K562 (cell line): ENCODE data around the gene SAV1. TPM values are rescaled to one million over a fixed set of nuclear protein-coding genes. Genes with fewer than 3 reads are reported as not detected.

Experiments used
- CREB1 ChIP-seq, 2 experiments: sonication (generic) in 1 of 2; formaldehyde crosslinking in 1 of 2; IDR thresholded peaks; 2 replicates each; pipeline versions ENCODE4 v1.6.1 to v1.8.0; 2012 to 2022; ENCODE audit warnings: inconsistent platforms in 1 of 2, mild to moderate bottlenecking in 1 of 2, missing genetic modification reagents in 1 of 2, moderate library complexity in 1 of 2
- CTBP1 ChIP-seq: fragments of 450-650 bp; IDR thresholded peaks from 2 replicates; pipeline ENCODE4 v1.6.1; 2016; ENCODE audit warnings: borderline replicate concordance
- DACH1 ChIP-seq: fragments of 450-650 bp; IDR thresholded peaks from 2 replicates; pipeline ENCODE4 v1.6.1; 2018; ENCODE audit not compliant: partially characterized antibody
- FOXK2 ChIP-seq, 2 experiments: fragments of 450-650 bp; IDR thresholded peaks in 1 of 2; conservative IDR thresholded peaks in 1 of 2; 2 replicates each; pipeline ENCODE4 v1.6.1; 2016; ENCODE audit warnings: low read depth in 2 of 2, mild to moderate bottlenecking in 1 of 2
- GTF2A2 ChIP-seq: IDR thresholded peaks from 2 replicates; pipeline ENCODE4 v1.6.1; 2016; ENCODE audit warnings: mild to moderate bottlenecking, missing genetic modification characterization, missing compliant biosample characterization
- HOXB6 ChIP-seq: fragments of 250-450 bp; sonication (Bioruptor Pico); IDR thresholded peaks from 2 replicates; pipeline ENCODE4 v1.5.1; 2022; ENCODE audit warnings: mild to moderate bottlenecking, borderline replicate concordance
- JUND ChIP-seq, 2 experiments: IDR thresholded peaks; 2 replicates in 1 of 2; 3 replicates in 1 of 2; pipeline ENCODE4 v1.6.1; 2011; ENCODE audit warnings: borderline replicate concordance in 2 of 2, low read depth in 2 of 2, low read length in 2 of 2, improper control_type of control experiment in 1 of 2, missing biosample characterization in 1 of 2, missing genetic modification characterization in 1 of 2, missing genetic modification reagents in 1 of 2
- PHF8 ChIP-seq: fragments of 200-600 bp; sonication (generic); IDR thresholded peaks from 2 replicates; pipeline ENCODE4 v1.6.1; 2012; ENCODE audit warnings: mixed run types, mild to moderate bottlenecking, inconsistent platforms, low read length, moderate library complexity, borderline replicate concordance
- TAF1 ChIP-seq: IDR thresholded peaks from 2 replicates; pipeline ENCODE4 v1.6.1; 2011; ENCODE audit warnings: mild to moderate bottlenecking, low read length, moderate library complexity; ENCODE audit not compliant: insufficient read depth, control insufficient read depth, severe bottlenecking; ENCODE audit errors: extremely low read depth
- ZNF583 ChIP-seq: fragments of 250-450 bp; sonication (Bioruptor Pico); IDR thresholded peaks from 2 replicates; pipeline ENCODE4 v1.4.0; 2020
- ZNF589 ChIP-seq: fragments of 200-800 bp; sonication (Bioruptor generic); IDR thresholded peaks from 2 replicates; pipeline ENCODE4 v1.6.1; 2016; ENCODE audit warnings: low read depth, missing genetic modification characterization, missing compliant biosample characterization
- polyA plus RNA-seq, 8 experiments: library from polyadenylated mRNA; depleted of rRNA in 4 of 8; stranded (reverse) in 5 of 8; unstranded in 3 of 8; fragments of >200 nt; fragmentation: Nextera tagmentation in 2 of 8; fragmentation: Illumina TruSeq in 1 of 8; extraction: Ambion mirVana in 2 of 8; extraction: Trizol in 1 of 8; gene quantifications; 2 replicates each; pipeline versions ENCODE4 v1.2.1 to v1.2.3, GENCODE V29; 2011 to 2014; ENCODE audit warnings: inconsistent platforms in 1 of 8, missing spikeins in 1 of 8
- total RNA-seq, 7 experiments: library from RNA; depleted of rRNA in 6 of 7; stranded (reverse); fragments of >200 nt in 6 of 7; fragmentation: Illumina TruSeq in 2 of 7; extraction: Trizol in 2 of 7; gene quantifications; 2 replicates each; pipeline versions ENCODE4 v1.2.1 to v1.2.3, GENCODE V29; 2011 to 2021; ENCODE audit warnings: low replicate concordance in 1 of 7
- TF ChIP-seq, protein P1 (sequence below): sonication (generic); formaldehyde crosslinking; IDR thresholded peaks from 2 replicates; pipeline ENCODE4 v1.8.1; 2022; ENCODE audit warnings: missing genetic modification reagents
- TF ChIP-seq, protein P2 (sequence below), 2 experiments: fragments of 450-650 bp in 1 of 2; sonication (generic) in 1 of 2; formaldehyde crosslinking in 1 of 2; IDR thresholded peaks; 2 replicates each; pipeline versions ENCODE4 v1.7.1 to v1.9.0; 2016 to 2022; ENCODE audit warnings: inconsistent platforms in 1 of 2, mild to moderate bottlenecking in 1 of 2, missing genetic modification reagents in 1 of 2
- TF ChIP-seq, protein P3 (sequence below): sonication (generic); formaldehyde crosslinking; IDR thresholded peaks from 2 replicates; pipeline ENCODE4 v1.8.0; 2022; ENCODE audit warnings: missing genetic modification reagents, mild to moderate bottlenecking, borderline replicate concordance

SAV1 gene
- total and polyA plus RNA-seq, 9 of the 15 experiments (the other 6 are each of a cell fraction or from before 2014, with no cell fraction given): 6.5 to 18.1 (median 16.1) TPM

DNA sequence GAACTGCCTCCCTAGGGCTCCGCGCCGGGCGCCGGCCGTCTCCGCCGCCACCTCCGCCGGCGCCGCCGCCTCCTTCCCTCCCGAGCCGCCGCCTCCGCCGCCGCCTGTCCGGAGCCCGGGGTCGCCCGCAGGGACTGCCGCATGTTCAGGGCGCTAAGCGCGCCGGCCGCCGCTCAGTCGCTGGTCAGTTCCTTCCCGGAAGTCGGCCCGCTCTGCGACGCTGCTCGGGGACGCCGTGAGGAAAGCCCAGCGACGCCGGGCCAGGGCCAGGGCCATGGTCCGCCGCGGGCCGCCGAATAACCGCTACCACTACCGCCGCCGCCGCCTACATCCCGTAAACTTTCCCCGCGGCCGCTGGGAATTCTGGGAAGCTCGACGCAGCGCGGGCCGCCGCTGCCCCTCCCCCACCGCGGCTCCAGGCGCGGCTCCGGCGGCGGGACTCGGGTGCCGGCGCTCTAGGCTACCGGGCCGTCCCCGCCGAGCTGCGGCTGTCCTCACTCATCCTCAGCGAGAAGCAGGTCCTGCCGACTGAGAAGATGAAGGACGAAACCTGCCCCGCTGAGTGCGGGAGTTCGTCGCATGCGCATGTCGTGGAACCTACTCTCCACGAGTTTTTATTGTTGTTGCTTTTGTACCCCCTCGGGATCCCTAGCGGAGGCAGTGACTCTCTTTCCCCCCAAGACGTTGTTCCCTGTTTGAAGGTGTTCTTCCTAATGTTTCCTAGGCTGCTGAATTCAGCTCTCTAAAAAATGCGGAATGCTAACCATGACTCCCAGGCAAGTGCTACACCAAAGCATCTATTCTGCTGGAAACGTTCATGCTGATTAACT lies at the start of gene SAV1 (continued):
- TF ChIP-seq GTF2A2 (peak; percentile 81), CREB1 (IDR thresholded peaks at IDR 0.05) (no peak; the same call in 1 of the 2 replicates), CREB1 (CRISPR knock-in tag; IDR thresholded peaks at IDR 0.05) (peak; percentile 27; the same call in 1 of the 2 replicates), ZNF583 (0 out of 2 replicates have a peak, but pooled peaks have one; percentile 33), PHF8 (peak; percentile 68; the same call in 1 of the 2 replicates), JUND (IDR thresholded peaks at IDR 0.05; ENCODE audit: borderline replicate concordance, low read depth, low read length) (peak; percentile 14; the same call in 1 of the 2 replicates), JUND (tag; IDR thresholded peaks at IDR 0.05; ENCODE audit: borderline replicate concordance, low read depth, low read length) (no peak), CTBP1 (peak; percentile 83), FOXK2 (conservative IDR thresholded peaks at IDR 0.05 in 1 of 2, IDR thresholded peaks at IDR 0.05 in 1 of 2; ENCODE audit: low read depth in 2 of 2) (peak; percentile 83 to 84), HOXB6 (CRISPR knock-in tag) (no peak), DACH1 (no peak), TAF1 (peak; percentile 70), ZNF589 (no peak)
- TF ChIP-seq, protein P1, sequence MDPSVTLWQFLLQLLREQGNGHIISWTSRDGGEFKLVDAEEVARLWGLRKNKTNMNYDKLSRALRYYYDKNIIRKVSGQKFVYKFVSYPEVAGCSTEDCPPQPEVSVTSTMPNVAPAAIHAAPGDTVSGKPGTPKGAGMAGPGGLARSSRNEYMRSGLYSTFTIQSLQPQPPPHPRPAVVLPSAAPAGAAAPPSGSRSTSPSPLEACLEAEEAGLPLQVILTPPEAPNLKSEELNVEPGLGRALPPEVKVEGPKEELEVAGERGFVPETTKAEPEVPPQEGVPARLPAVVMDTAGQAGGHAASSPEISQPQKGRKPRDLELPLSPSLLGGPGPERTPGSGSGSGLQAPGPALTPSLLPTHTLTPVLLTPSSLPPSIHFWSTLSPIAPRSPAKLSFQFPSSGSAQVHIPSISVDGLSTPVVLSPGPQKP (CRISPR knock-in tag): no peak
- TF ChIP-seq, protein P2, sequence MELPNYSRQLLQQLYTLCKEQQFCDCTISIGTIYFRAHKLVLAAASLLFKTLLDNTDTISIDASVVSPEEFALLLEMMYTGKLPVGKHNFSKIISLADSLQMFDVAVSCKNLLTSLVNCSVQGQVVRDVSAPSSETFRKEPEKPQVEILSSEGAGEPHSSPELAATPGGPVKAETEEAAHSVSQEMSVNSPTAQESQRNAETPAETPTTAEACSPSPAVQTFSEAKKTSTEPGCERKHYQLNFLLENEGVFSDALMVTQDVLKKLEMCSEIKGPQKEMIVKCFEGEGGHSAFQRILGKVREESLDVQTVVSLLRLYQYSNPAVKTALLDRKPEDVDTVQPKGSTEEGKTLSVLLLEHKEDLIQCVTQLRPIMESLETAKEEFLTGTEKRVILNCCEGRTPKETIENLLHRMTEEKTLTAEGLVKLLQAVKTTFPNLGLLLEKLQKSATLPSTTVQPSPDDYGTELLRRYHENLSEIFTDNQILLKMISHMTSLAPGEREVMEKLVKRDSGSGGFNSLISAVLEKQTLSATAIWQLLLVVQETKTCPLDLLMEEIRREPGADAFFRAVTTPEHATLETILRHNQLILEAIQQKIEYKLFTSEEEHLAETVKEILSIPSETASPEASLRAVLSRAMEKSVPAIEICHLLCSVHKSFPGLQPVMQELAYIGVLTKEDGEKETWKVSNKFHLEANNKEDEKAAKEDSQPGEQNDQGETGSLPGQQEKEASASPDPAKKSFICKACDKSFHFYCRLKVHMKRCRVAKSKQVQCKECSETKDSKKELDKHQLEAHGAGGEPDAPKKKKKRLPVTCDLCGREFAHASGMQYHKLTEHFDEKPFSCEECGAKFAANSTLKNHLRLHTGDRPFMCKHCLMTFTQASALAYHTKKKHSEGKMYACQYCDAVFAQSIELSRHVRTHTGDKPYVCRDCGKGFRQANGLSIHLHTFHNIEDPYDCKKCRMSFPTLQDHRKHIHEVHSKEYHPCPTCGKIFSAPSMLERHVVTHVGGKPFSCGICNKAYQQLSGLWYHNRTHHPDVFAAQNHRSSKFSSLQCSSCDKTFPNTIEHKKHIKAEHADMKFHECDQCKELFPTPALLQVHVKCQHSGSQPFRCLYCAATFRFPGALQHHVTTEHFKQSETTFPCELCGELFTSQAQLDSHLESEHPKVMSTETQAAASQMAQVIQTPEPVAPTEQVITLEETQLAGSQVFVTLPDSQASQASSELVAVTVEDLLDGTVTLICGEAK (IDR thresholded peaks at IDR 0.05): no peak
- TF ChIP-seq, protein P2 (CRISPR knock-in tag; IDR thresholded peaks at IDR 0.05): no peak
- TF ChIP-seq, protein P3, sequence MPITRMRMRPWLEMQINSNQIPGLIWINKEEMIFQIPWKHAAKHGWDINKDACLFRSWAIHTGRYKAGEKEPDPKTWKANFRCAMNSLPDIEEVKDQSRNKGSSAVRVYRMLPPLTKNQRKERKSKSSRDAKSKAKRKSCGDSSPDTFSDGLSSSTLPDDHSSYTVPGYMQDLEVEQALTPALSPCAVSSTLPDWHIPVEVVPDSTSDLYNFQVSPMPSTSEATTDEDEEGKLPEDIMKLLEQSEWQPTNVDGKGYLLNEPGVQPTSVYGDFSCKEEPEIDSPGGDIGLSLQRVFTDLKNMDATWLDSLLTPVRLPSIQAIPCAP (CRISPR knock-in tag): no peak
